ENCODE measurements around the gene MROH2A. TPM values are rescaled to one million over a fixed set of nuclear protein-coding genes. Genes with fewer than 3 reads are reported as not detected.

MROH2A gene
- total RNA-seq, 3 donors from 2014 or later (not counting 1 experiment from before 2014, with no cell fraction given) = not detected

DNA sequence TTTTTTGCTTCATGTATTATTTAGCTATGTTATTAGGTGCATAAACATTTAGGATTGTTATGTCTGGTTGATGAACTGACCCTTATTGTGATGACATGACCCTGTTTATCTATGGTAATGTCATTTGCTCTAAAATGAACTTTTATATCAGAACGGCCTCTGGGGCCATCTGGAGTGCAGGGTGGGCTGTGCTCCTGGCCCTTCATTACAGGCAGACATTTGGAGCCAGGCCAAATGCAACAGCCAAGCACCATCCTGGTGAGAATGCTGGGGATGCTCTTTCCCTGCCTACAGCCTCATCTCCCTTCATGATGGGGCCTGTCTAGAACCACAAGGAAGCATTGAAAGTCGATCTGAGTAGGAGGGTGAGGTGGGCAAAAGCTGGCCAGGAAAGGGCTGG lies 38.2 kb downstream of the MROH2A start:
- Mint-ChIP-seq H3K36me3 (no peaks in the 10 kb centered on the region), H3K27ac (no peak overlapping the region), H3K4me3 (no peak overlapping the region), H3K27me3 (ENCODE audit: low read depth in 2 of 2) (peaks cover 11 to 21% of the 10 kb centered on the region in 2 donors), H3K9me3 (no peaks in the 10 kb centered on the region), H3K4me1 (peaks cover 0 to 5% of the 10 kb centered on the region in 2 donors)
- Histone ChIP-seq H3K27ac (ENCODE audit: low read length) (no peak overlapping the region), H3K4me1 (ENCODE audit: control insufficient read depth, insufficient read depth, low read length) (no peaks in the 10 kb centered on the region), H3K27me3 (ENCODE audit: control insufficient read depth, insufficient read depth, low read length) (no peaks in the 10 kb centered on the region), H3K36me3 (ENCODE audit: control insufficient read depth, insufficient read depth, low read length) (no peaks in the 10 kb centered on the region), H3K4me3 (ENCODE audit: low read length) (no peak overlapping the region), H3K9me3 (ENCODE audit: control insufficient read depth, insufficient read depth, low read length) (no peaks in the 10 kb centered on the region)
- ATAC-seq (no peak), DNase-seq (no peak)
- TF ChIP-seq, protein P1, sequence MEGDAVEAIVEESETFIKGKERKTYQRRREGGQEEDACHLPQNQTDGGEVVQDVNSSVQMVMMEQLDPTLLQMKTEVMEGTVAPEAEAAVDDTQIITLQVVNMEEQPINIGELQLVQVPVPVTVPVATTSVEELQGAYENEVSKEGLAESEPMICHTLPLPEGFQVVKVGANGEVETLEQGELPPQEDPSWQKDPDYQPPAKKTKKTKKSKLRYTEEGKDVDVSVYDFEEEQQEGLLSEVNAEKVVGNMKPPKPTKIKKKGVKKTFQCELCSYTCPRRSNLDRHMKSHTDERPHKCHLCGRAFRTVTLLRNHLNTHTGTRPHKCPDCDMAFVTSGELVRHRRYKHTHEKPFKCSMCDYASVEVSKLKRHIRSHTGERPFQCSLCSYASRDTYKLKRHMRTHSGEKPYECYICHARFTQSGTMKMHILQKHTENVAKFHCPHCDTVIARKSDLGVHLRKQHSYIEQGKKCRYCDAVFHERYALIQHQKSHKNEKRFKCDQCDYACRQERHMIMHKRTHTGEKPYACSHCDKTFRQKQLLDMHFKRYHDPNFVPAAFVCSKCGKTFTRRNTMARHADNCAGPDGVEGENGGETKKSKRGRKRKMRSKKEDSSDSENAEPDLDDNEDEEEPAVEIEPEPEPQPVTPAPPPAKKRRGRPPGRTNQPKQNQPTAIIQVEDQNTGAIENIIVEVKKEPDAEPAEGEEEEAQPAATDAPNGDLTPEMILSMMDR (IDR thresholded peaks at IDR 0.05) = no peak
- WGBS (ENCODE audit: insufficient coverage) = 87% methylated on average over 2 of the region's 2 CpGs
- intact Hi-C loops (cut with micrococcal nuclease) = no loop called here

DNA sequence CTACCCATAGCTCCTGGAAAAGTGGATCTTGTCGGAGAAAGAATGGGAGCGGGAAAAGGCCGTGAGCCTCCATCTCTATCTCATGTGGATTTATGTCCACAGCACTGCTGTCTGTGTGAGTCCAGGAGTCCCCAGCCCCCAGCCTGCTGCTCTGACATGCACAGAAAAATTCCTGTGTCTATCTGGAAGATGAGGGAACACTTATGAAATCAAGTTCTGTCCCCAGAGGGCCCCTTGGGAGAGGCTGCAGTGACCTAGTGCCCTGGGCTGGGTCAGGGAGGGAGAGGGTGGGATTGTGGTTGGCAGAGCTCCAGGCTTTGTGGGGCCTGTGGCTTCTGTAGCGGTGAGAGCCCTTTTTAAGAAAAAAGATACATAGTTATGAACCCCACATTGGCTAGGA lies 38.6 kb downstream of the MROH2A start:
- DNase-seq (no peak), ATAC-seq (no peak)

DNA sequence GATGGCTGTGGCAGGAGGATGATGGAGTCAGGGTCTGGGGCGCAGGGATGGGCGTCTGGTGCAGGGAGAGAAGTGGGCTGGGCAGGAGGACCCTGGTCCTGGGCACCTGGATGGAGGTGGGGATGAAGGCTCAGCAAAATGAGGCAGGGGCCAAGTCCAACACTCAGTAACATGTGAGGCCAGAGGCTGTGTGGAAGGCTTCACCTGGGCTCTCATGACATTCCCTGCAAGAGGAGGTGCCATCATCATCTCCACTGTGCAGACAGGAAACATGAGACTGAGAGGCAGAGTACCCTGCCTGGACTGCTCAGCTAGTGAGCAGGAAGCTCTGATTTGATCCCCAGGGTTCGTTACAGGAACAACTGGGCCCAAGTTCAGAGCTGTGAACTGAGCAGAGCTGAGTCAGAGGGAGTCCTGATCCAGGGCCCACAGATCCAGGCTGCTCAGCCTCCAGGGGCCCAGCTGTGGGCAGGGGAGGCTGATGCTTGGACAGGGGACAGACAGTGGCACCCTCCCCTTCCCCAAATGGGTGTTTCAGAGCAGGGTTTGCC lies 39.3 kb downstream of the MROH2A start:
- Mint-ChIP-seq H3K27me3 (ENCODE audit: low read depth in 2 of 2) (peaks cover 11 to 21% of the 10 kb centered on the region in 2 donors), H3K4me3 (no peak overlapping the region), H3K36me3 (no peaks in the 10 kb centered on the region), H3K9me3 (no peaks in the 10 kb centered on the region), H3K27ac (no peak overlapping the region), H3K4me1 (peaks cover 0 to 5% of the 10 kb centered on the region in 2 donors)
- WGBS (ENCODE audit: insufficient coverage) = 80% methylated on average over 3 of the region's 3 CpGs
- no peak overlapping the region for H3K4me3 ChIP-seq (ENCODE audit: low read length)
- TF ChIP-seq, protein P1 (IDR thresholded peaks at IDR 0.05) = no peak
- no peak for DNase-seq
- no peak overlapping the region for H3K27ac ChIP-seq (ENCODE audit: low read length)
- H3K27me3 ChIP-seq (ENCODE audit: control insufficient read depth, insufficient read depth, low read length) = no peaks in the 10 kb centered on the region
- H3K4me1 ChIP-seq (ENCODE audit: control insufficient read depth, insufficient read depth, low read length) = no peaks in the 10 kb centered on the region
- ATAC-seq = no peak
- no peaks in the 10 kb centered on the region for H3K36me3 ChIP-seq (ENCODE audit: control insufficient read depth, insufficient read depth, low read length)
- intact Hi-C loops (cut with micrococcal nuclease) = no loop called here
- no peaks in the 10 kb centered on the region for H3K9me3 ChIP-seq (ENCODE audit: control insufficient read depth, insufficient read depth, low read length)

More for the DNA sequence above, 38.6 kb downstream of the MROH2A start:
- Mint-ChIP-seq H3K27me3 (ENCODE audit: low read depth in 2 of 2) (peaks cover 11 to 21% of the 10 kb centered on the region in 2 donors), H3K4me1 (peaks cover 0 to 5% of the 10 kb centered on the region in 2 donors), H3K36me3 (no peaks in the 10 kb centered on the region), H3K4me3 (no peak overlapping the region), H3K9me3 (no peaks in the 10 kb centered on the region), H3K27ac (no peak overlapping the region)
- Histone ChIP-seq H3K36me3 (ENCODE audit: control insufficient read depth, insufficient read depth, low read length) (no peaks in the 10 kb centered on the region), H3K27me3 (ENCODE audit: control insufficient read depth, insufficient read depth, low read length) (no peaks in the 10 kb centered on the region), H3K4me3 (ENCODE audit: low read length) (no peak overlapping the region), H3K4me1 (ENCODE audit: control insufficient read depth, insufficient read depth, low read length) (no peaks in the 10 kb centered on the region), H3K27ac (ENCODE audit: low read length) (no peak overlapping the region), H3K9me3 (ENCODE audit: control insufficient read depth, insufficient read depth, low read length) (no peaks in the 10 kb centered on the region)
- intact Hi-C loops (cut with micrococcal nuclease) = no loop called here
- WGBS (ENCODE audit: insufficient coverage) = 68% methylated on average over 4 of the region's 4 CpGs
- TF ChIP-seq, protein P1 (IDR thresholded peaks at IDR 0.05) = no peak
